ENCODE results near the gene ACTL8.
"Not testable (repeated sequence)": the region's sequence is repeated elsewhere in the genome, so short reads cannot be mapped to it uniquely, and the experiment has no call there.

The ACTL8 gene

GRCh38 chr1:17735348-17735747, 19.8 kb upstream of the ACTL8 start:
- DNase-seq (ENCODE audit: low spot score), result no peak

GRCh38 chr1:17735793-17736192, 19.3 kb upstream of the ACTL8 start:
- DNase-seq (ENCODE audit: low spot score), result no peak

- DNase-seq (ENCODE audit: low spot score), result no peak
These were observed 18.5 kb upstream of the ACTL8 start for GRCh38 chr1:17736625-17737024.

- DNase-seq (ENCODE audit: low spot score), result no peak
These were observed 16.1 kb upstream of the ACTL8 start for GRCh38 chr1:17739050-17739449.

GRCh38 chr1:17741052-17741451, 14.1 kb upstream of the ACTL8 start:
- no peak for DNase-seq (ENCODE audit: low spot score)

GRCh38 chr1:17742583-17742982, 12.6 kb upstream of the ACTL8 start:
- DNase-seq (ENCODE audit: low spot score), result no peak

- no peak for DNase-seq (ENCODE audit: low spot score)
These were observed 12.0 kb upstream of the ACTL8 start for GRCh38 chr1:17743008-17743647.

- DNase-seq (ENCODE audit: low spot score), result no peak
These were observed 11.2 kb upstream of the ACTL8 start for GRCh38 chr1:17743925-17744324.

GRCh38 chr1:17744666-17745478, 10.3 kb upstream of the ACTL8 start:
- DNase-seq (ENCODE audit: low spot score), result no peak

- DNase-seq (ENCODE audit: low spot score), result no peak
These were observed 9.6 kb upstream of the ACTL8 start for GRCh38 chr1:17745479-17745955.

- not testable (repeated sequence) for DNase-seq (ENCODE audit: low spot score)
These were observed 8.9 kb upstream of the ACTL8 start for GRCh38 chr1:17746281-17746680.

- no peak for DNase-seq (ENCODE audit: low spot score)
These were observed 8.2 kb upstream of the ACTL8 start for GRCh38 chr1:17746920-17747319.

GRCh38 chr1:17750333-17750732, 4.8 kb upstream of the ACTL8 start:
- DNase-seq (ENCODE audit: low spot score), result no peak

GRCh38 chr1:17752356-17752755, 2.8 kb upstream of the ACTL8 start:
- no peak for DNase-seq (ENCODE audit: low spot score)

- no peak for DNase-seq (ENCODE audit: low spot score)
These were observed 2.3 kb downstream of the ACTL8 start for GRCh38 chr1:17757426-17757825.

- no peak for DNase-seq (ENCODE audit: low spot score)
These were observed 4.0 kb downstream of the ACTL8 start for GRCh38 chr1:17759114-17759513.

- DNase-seq (ENCODE audit: low spot score), result no peak
These were observed 7.2 kb downstream of the ACTL8 start for GRCh38 chr1:17762313-17762712.

- no peak for DNase-seq (ENCODE audit: low spot score)
These were observed 8.3 kb downstream of the ACTL8 start for GRCh38 chr1:17763417-17763816.

GRCh38 chr1:17763995-17764394, 8.9 kb downstream of the ACTL8 start:
- no peak for DNase-seq (ENCODE audit: low spot score)

GRCh38 chr1:17764591-17764990, 9.5 kb downstream of the ACTL8 start:
- no peak for DNase-seq (ENCODE audit: low spot score)

- DNase-seq (ENCODE audit: low spot score), result no peak
These were observed 10.6 kb downstream of the ACTL8 start for GRCh38 chr1:17765444-17766411.

GRCh38 chr1:17768651-17769241, 13.6 kb downstream of the ACTL8 start:
- DNase-seq (ENCODE audit: low spot score), result no peak
